ENCODE measurements around the gene CLK3. TPM values are rescaled to one million over a fixed set of nuclear protein-coding genes. Genes with fewer than 3 reads are reported as not detected.

Gene CLK3
- total and polyA plus RNA-seq, 2 of the 13 experiments (the other 11 are each of a cell fraction or from before 2014, with no cell fraction given): 41.5 to 82.0 TPM

GRCh38 chr15:74609938-74610301 lies 5.7 kb upstream of the CLK3 start:
- Histone ChIP-seq H3K9me3 (ENCODE audit: low read length) (no peaks in the 10 kb centered on the region), H2AFZ (ENCODE audit: low read length) (no peak overlapping the region), H3K27ac (ENCODE audit: extremely low read length, insufficient read depth, low read length) (no peak overlapping the region), H3K4me2 (ENCODE audit: low read depth, low read length) (no peak overlapping the region), H3K27me3 (ENCODE audit: control insufficient read depth in 1 of 2, insufficient read depth in 2 of 2, low read length in 2 of 2) (peaks cover 10 to 56% of the 10 kb centered on the region in 2 experiments), H4K20me1 (ENCODE audit: insufficient read depth, low read length) (no peaks in the 10 kb centered on the region), H3K9ac (ENCODE audit: insufficient read depth, low read depth, low read length) (no peak overlapping the region), H3K36me3 (replicated peaks in 1 of 2; ENCODE audit: control insufficient read depth in 1 of 2, insufficient read depth in 2 of 2, low read length in 2 of 2) (no peaks in the 10 kb centered on the region), H3K4me3 (replicated peaks in 1 of 3; ENCODE audit: insufficient read depth in 1 of 3, low read depth in 2 of 3, low read length in 3 of 3) (no peak overlapping the region), H3K4me1 (ENCODE audit: insufficient read depth, low read length) (peaks cover 21% of the 10 kb centered on the region), H3K79me2 (ENCODE audit: insufficient read depth, low read length) (no peaks in the 10 kb centered on the region)
- intact Hi-C loops (cut with micrococcal nuclease; ENCODE audit: unreplicated experiment): no loop called here
- POLR2A ChIA-PET: interaction anchor here (6.9 kb wide), 1 partner anchor 11 kb away, joined by 52 read pairs; no protein-coding TSS in a partner anchor
- FAIRE-seq (no peak), ATAC-seq (no peak), DNase-seq (ENCODE audit: low spot score) (no peak)
- TF ChIP-seq ZNF160 (CRISPR knock-in tag; IDR thresholded peaks at IDR 0.05) (no peak), ZNF839 (CRISPR knock-in tag; IDR thresholded peaks at IDR 0.05; ENCODE audit: borderline replicate concordance) (no peak), DMTF1 (CRISPR knock-in tag; IDR thresholded peaks at IDR 0.05) (no peak), ZNF644 (CRISPR knock-in tag; IDR thresholded peaks at IDR 0.05; ENCODE audit: low read depth) (no peak), ZNF326 (CRISPR knock-in tag; IDR thresholded peaks at IDR 0.05; ENCODE audit: borderline replicate concordance) (no peak), ZFP1 (CRISPR knock-in tag; IDR thresholded peaks at IDR 0.05) (no peak), FOXA1 (IDR thresholded peaks at IDR 0.05) (no peak), FOXA1 (CRISPR knock-in tag; IDR thresholded peaks at IDR 0.05) (no peak)
- BruUV-seq (replicated peaks): no TSS peak
- in situ Hi-C loops (cut with HindIII; ENCODE audit: extremely low pct_ligation_motif_present, low pct_unique_long_range_greater_than_20kb): no loop called here
- CTCF ChIA-PET (ENCODE audit: low intra/inter-chr PET ratio, low total read pairs): no interaction called here
- WGBS (ENCODE audit: low lambda C conversion rate): 27% methylated on average over 2 of the region's 3 CpGs
